LoVo (cell line): ENCODE data around the gene RAB11FIP3.

Experiments used
- DNase-seq: peaks from one replicate; pipeline ENCODE4 v3.0.0-alpha.2; 2016; ENCODE audit warnings: low spot score

The RAB11FIP3 gene

DNA sequence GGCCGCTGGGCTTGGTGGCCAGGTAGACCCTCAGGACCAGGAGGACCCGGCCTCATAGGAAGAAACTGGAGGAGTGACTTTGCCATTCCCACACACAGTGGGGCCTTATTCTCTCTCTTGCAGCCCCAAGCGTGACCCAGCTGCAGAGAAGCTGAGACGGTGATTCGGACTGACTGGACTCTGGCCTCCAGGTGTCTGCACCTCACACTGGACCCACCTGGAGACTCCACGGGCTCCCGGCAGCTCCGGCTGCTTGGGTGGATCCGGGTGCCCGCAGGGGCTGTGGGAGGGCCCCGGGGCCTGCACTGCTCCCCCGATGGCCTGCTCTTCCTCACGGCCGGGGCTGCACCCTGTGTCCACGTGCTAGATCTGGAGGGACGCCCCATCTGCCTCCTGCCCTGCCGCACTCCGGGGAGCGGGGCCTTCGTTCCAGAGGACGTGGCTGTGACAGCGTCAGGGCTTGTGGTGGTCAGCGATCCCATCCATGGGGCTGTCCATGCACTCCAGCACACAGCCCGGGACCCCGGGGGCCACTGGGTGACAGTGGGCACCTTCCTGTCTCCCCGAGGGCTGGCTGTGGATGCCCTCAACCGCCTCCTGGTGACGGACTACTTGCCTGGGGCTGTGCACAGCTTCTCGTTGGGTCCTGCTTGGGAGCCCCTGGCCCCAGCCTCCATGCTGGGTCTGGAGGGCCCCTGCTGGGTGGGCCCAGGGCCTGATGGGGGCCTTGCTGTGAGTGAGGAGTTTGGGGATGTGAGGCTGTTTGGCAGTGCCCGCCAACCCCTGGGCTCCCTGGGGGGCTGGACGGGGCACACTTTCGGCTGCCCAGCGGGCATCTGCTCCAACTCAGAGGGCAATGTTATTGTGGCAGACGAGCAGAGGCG, 142.2 kb downstream of the RAB11FIP3 start:
- no peak for DNase-seq

DNA sequence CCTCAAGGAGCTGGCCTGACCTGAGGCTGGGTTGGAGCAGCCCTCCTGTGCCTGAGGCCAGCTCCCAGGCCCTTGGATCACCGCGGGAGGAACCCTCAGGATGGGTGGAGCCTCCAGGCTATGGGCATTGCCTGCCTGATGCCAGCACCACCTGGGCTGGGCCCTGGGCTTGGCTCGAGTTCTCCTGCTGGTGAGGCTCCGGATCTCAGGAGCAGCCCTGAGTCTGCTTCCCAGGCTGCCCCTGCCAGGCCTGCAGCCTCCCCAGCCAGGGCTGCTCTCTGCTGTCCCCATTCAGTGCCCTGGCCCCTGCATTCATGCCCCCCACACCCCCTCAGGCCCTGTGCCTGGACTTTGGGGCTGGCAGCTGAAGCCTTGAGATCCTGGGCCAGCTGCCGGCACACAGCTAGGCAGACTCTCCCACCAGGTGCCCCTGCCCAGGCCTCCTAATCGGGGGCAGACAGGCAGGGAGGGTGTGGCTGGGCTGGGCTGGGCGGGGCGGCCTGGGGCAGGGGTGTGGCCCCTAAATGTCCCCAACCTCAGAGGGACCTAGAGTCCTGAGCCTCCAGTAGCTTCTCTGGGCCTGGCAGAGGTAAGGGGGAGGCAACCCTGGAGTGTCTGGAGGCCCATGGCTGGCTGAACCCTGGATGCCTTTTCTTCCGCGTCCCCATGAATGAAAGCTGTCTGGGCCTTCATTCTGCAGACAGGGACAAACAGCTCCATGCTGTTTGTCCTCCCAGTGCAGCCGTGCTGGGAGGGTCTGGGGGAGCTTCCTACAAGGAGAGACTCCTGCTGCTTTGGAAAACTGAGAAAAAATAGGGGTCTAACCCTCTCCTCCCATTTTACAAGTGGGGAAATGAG, 143.2 kb downstream of the RAB11FIP3 start:
- DNase-seq, result no peak

DNA sequence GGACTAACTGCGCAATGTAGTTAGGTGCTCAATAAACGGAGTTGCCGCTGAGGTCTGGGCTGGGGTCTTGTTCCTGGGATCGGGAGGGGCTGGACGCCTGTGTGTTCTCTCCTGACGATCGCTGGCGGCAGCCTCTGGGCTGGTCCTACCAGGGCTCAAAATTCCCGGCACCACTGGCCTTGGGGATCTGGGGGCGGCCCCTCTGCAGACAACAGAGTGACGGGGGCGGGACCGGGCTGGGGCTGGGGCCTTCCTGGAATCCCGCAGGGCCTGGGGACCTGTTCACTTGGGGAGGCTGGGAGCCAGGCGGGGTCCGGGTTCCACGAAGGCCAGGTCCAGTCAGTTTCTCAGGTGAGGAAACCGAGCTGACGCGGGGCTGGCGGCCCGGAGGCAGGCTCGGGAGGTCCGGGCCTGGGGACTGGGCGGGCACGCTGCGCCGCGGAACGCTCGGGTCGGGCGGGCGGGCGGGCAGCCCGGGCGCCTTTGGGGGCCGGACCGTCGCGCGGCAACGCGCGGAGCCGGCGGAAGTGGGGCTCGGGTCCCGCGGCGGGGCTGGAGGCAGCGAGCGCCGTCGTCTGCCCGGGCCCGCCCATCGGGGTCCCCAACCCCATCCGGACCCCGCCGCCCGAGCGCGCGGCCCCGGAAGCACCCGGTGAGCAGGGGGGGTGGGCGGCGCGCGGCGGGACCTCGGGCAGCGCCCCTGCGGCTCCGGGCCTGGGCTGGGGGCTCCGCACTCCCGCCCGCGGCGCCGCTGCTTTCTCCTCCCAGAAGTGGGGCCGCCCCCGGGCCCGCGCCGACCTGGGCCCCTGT, 144.2 kb downstream of the RAB11FIP3 start, which contains the start of gene PIGQ:
Gene PIGQ (plus strand): TSS at position 524 of the 810 bp plus-strand sequence. CDS start 4,107 bp downstream, outside the sequence.
- peak; percentile 60 for DNase-seq
